ELF-1 (cell line): Measurements from ENCODE around the gene ANKK1.

ENCODE experiments used
- DNase-seq: peaks from one replicate; pipeline ENCODE4 v3.0.0-alpha.2; 2016; ENCODE audit warnings: low read depth, low spot score

Gene ANKK1

GRCh38 chr11:113377681-113378412 is 9.7 kb upstream of the ANKK1 start:
- peak; percentile 28 for DNase-seq

- no peak for DNase-seq
These were observed 8.9 kb upstream of the ANKK1 start for GRCh38 chr11:113378692-113379091.

GRCh38 chr11:113382121-113382520 is 5.5 kb upstream of the ANKK1 start:
- DNase-seq: no peak

- peak; percentile 80 for DNase-seq
These were observed 3.0 kb upstream of the ANKK1 start for GRCh38 chr11:113384551-113384950.

GRCh38 chr11:113385749-113386148 is 1.8 kb upstream of the ANKK1 start:
- DNase-seq: no peak

GRCh38 chr11:113386866-113387265 is 713 bp upstream of the ANKK1 start:
- DNase-seq: no peak

GRCh38 chr11:113389272-113389671 is 1.7 kb downstream of the ANKK1 start:
- DNase-seq: no peak

GRCh38 chr11:113392236-113392921 is 4.8 kb downstream of the ANKK1 start:
- DNase-seq: no peak

- DNase-seq: no peak
These were observed 6.0 kb downstream of the ANKK1 start for GRCh38 chr11:113393501-113393985.

GRCh38 chr11:113394919-113395318 is 7.3 kb downstream of the ANKK1 start:
- DNase-seq: no peak

- no peak for DNase-seq
These were observed 8.3 kb downstream of the ANKK1 start for GRCh38 chr11:113395782-113396336.

- DNase-seq: no peak
These were observed 9.1 kb downstream of the ANKK1 start for GRCh38 chr11:113396690-113397089.

GRCh38 chr11:113397212-113397611 is 9.6 kb downstream of the ANKK1 start:
- DNase-seq: no peak

- DNase-seq: no peak
These were observed 10.2 kb downstream of the ANKK1 start for GRCh38 chr11:113397821-113398220.

- DNase-seq: no peak
These were observed 11.3 kb downstream of the ANKK1 start for GRCh38 chr11:113398669-113399430.

- DNase-seq: no peak
These were observed 13.2 kb downstream of the ANKK1 start for GRCh38 chr11:113400631-113401230.

GRCh38 chr11:113401718-113402117 is 14.1 kb downstream of the ANKK1 start:
- no peak for DNase-seq

- no peak for DNase-seq
These were observed 17.4 kb downstream of the ANKK1 start for GRCh38 chr11:113404859-113405430.

GRCh38 chr11:113405724-113406478 is 18.3 kb downstream of the ANKK1 start:
- peak; percentile 25 for DNase-seq

GRCh38 chr11:113407163-113407562 is 19.6 kb downstream of the ANKK1 start:
- DNase-seq: no peak

- DNase-seq: no peak
These were observed 20.6 kb downstream of the ANKK1 start for GRCh38 chr11:113408206-113408605.
